HG03342 (cell line): ENCODE measurements around the gene CCDC15.
"Not testable (repeated sequence)": the region's sequence is repeated elsewhere in the genome, so short reads cannot be mapped to it uniquely, and the experiment has no call there.

Source experiments
- ATAC-seq: cut with Tn5 transposase; IDR thresholded peaks from one replicate; pipeline ENCODE4 v1.9.1; 2021; ENCODE audit warnings: mild to moderate bottlenecking, moderate library complexity; ENCODE audit not compliant: unreplicated experiment

CCDC15 gene

GRCh38 chr11:124942466-124943253 lies 11.3 kb upstream of the CCDC15 start:
- ATAC-seq, result no peak

GRCh38 chr11:124943254-124943616 lies 10.8 kb upstream of the CCDC15 start:
- ATAC-seq, result no peak

- no peak for ATAC-seq
Measured at GRCh38 chr11:124943741-124944140, 10.3 kb upstream of the CCDC15 start.

- no peak for ATAC-seq
Measured at GRCh38 chr11:124944565-124944964, 9.4 kb upstream of the CCDC15 start.

GRCh38 chr11:124945826-124946225 lies 8.2 kb upstream of the CCDC15 start:
- ATAC-seq, result no peak

GRCh38 chr11:124946735-124947141 lies 7.3 kb upstream of the CCDC15 start:
- no peak for ATAC-seq

- no peak for ATAC-seq
Measured at GRCh38 chr11:124950601-124951330, 3.2 kb upstream of the CCDC15 start.

- ATAC-seq, result no peak
Measured at GRCh38 chr11:124951341-124951740, 2.7 kb upstream of the CCDC15 start.

- no peak for ATAC-seq
Measured at GRCh38 chr11:124954590-124954955, 571 bp downstream of the CCDC15 start.

- no peak for ATAC-seq
Measured at GRCh38 chr11:124955035-124955434, 1.0 kb downstream of the CCDC15 start.

GRCh38 chr11:124961972-124962609 lies 8.1 kb downstream of the CCDC15 start:
- ATAC-seq, result peak; percentile 95

- not testable (repeated sequence) for ATAC-seq
Measured at GRCh38 chr11:124968197-124968596, 14.2 kb downstream of the CCDC15 start.

GRCh38 chr11:124970925-124971324 lies 16.9 kb downstream of the CCDC15 start:
- ATAC-seq, result no peak

GRCh38 chr11:124971810-124972209 lies 17.8 kb downstream of the CCDC15 start:
- no peak for ATAC-seq

GRCh38 chr11:124976531-124976930 lies 22.5 kb downstream of the CCDC15 start:
- no peak for ATAC-seq

GRCh38 chr11:124977006-124977405 lies 23.0 kb downstream of the CCDC15 start:
- ATAC-seq, result no peak

GRCh38 chr11:124978316-124978715 lies 24.3 kb downstream of the CCDC15 start:
- ATAC-seq, result no peak

- ATAC-seq, result no peak
Measured at GRCh38 chr11:124982043-124982442, 28.0 kb downstream of the CCDC15 start.

GRCh38 chr11:124983674-124984511 lies 29.9 kb downstream of the CCDC15 start:
- no peak for ATAC-seq

- no peak for ATAC-seq
Measured at GRCh38 chr11:124984512-124984854, 30.5 kb downstream of the CCDC15 start.

GRCh38 chr11:124987096-124987495 lies 33.1 kb downstream of the CCDC15 start:
- ATAC-seq, result no peak
